K562 (cell line): ENCODE results near the gene SLC8A1. TPM values are rescaled to one million over a fixed set of nuclear protein-coding genes. Genes with fewer than 3 reads are reported as not detected.

Source experiments
- ATAC-seq: fragments of 200-7000 bp; cut with Tn5 transposase; 3 replicates; pipeline ENCODE4 v1.9.1; 2020; ENCODE audit warnings: moderate library complexity
- BruUV-seq: library from RNA; stranded (reverse); fragments of 400-500 nt; replicated peaks from 2 replicates; lab custom pipeline; 2021; lab: Mats Ljungman, UMichigan
- CTCF ChIA-PET: fragments of 300-600 bp; formaldehyde crosslinking; extraction: SDS; loops from one replicate; lab custom pipeline; 2021; ENCODE audit warnings: low intra/inter-chr PET ratio; lab: Yijun Ruan, JAX
- POLR2A ChIA-PET: fragments of 300-600, 350-650 bp; sonication (Branson Sonifier 250); formaldehyde crosslinking; extraction: SDS; loops from one replicate; lab custom pipeline; 2021; ENCODE audit warnings: antibody characterized with exemption, inconsistent platforms; lab: Yijun Ruan, JAX
- DNase-seq, 4 experiments: peaks; one replicate each; pipeline versions ENCODE4 v3.0.0 to v3.0.0-alpha.2; 2011 to 2018; ENCODE audit warnings: low spot score in 3 of 4, mixed read lengths in 3 of 4; ENCODE audit errors: extremely low read depth in 1 of 4
- FAIRE-seq: peaks from 2 replicates; lab custom pipeline; 2011; peaks lifted over from hg19 to GRCh38; lab: Jason Lieb, UNC
- H2AFZ ChIP-seq: 2 replicates; pipeline ENCODE4 v1.6.0; 2011; ENCODE audit warnings: low read depth, low read length, control low read depth, inconsistent platforms
- H3K27ac ChIP-seq: fragments of 200-600 bp; 3 replicates; pipeline ENCODE4 v1.8.0; 2011; ENCODE audit warnings: low read depth, mild to moderate bottlenecking, control low read depth, inconsistent platforms, low read length, moderate library complexity, mixed read lengths; ENCODE audit errors: extremely low read depth
- H3K27me3 ChIP-seq, 2 experiments: fragments of 300-600 bp in 1 of 2; 2 replicates in 1 of 2; 3 replicates in 1 of 2; pipeline versions ENCODE4 v1.6.0 to v1.8.0; 2011; ENCODE audit warnings: inconsistent platforms in 2 of 2, low read length in 2 of 2, mild to moderate bottlenecking in 1 of 2, mixed read lengths in 1 of 2, moderate library complexity in 1 of 2; ENCODE audit not compliant: control insufficient read depth in 2 of 2, insufficient read depth in 2 of 2
- H3K36me3 ChIP-seq: fragments of 300-600 bp; 3 replicates; pipeline ENCODE4 v1.8.0; 2011; ENCODE audit warnings: mild to moderate bottlenecking, low read length, inconsistent platforms; ENCODE audit not compliant: control insufficient read depth, insufficient read depth
- H3K4me1 ChIP-seq, 2 experiments: fragments of 200-600 bp in 1 of 2; replicated peaks in 1 of 2; 2 replicates in 1 of 2; 3 replicates in 1 of 2; pipeline versions ENCODE4 v1.5.1 to v1.8.0; 2011; ENCODE audit warnings: inconsistent platforms in 2 of 2, low read length in 2 of 2, mild to moderate bottlenecking in 1 of 2, mixed read lengths in 1 of 2, moderate library complexity in 1 of 2; ENCODE audit not compliant: control insufficient read depth in 2 of 2, insufficient read depth in 2 of 2
- H3K4me2 ChIP-seq: 2 replicates; pipeline ENCODE4 v1.6.1; 2011; ENCODE audit warnings: low read length, control low read depth, inconsistent platforms, mixed read lengths; ENCODE audit not compliant: insufficient read depth
- H3K4me3 ChIP-seq: fragments of 200-600 bp; sonication (generic), shearing (Covaris generic); 2 replicates; pipeline ENCODE4 v1.5.1; 2016; ENCODE audit warnings: control low read depth, inconsistent platforms
- H3K79me2 ChIP-seq: fragments of 200-600 bp; 3 replicates; pipeline ENCODE4 v1.8.0; 2011; ENCODE audit warnings: low read length, inconsistent platforms; ENCODE audit not compliant: control insufficient read depth, insufficient read depth
- H3K9ac ChIP-seq, 2 experiments: 2 replicates each; pipeline versions ENCODE4 v1.6.0 to v1.6.1; 2011; ENCODE audit warnings: low read depth in 2 of 2, low read length in 2 of 2, control low read depth in 1 of 2, inconsistent platforms in 1 of 2, mild to moderate bottlenecking in 1 of 2, mixed read lengths in 1 of 2; ENCODE audit not compliant: insufficient read depth in 1 of 2
- H3K9me1 ChIP-seq: one replicate; pipeline ENCODE4 v1.6.0; 2011; ENCODE audit warnings: inconsistent platforms, mild to moderate bottlenecking, low read length, moderate library complexity; ENCODE audit not compliant: control insufficient read depth, insufficient read depth
- H3K9me3 ChIP-seq: replicated peaks from 2 replicates; pipeline ENCODE4 v1.5.1; 2011; ENCODE audit warnings: low read depth, low read length, inconsistent platforms; ENCODE audit not compliant: control insufficient read depth, insufficient read depth
- H4K20me1 ChIP-seq: replicated peaks from 2 replicates; pipeline ENCODE4 v1.6.1; 2011; ENCODE audit warnings: low read length, inconsistent platforms, mixed read lengths; ENCODE audit not compliant: control insufficient read depth, insufficient read depth
- CBFB ChIP-seq: sonication (generic); formaldehyde crosslinking; IDR thresholded peaks from 2 replicates; pipeline ENCODE4 v1.4.0; 2020; ENCODE audit warnings: mild to moderate bottlenecking, missing genetic modification reagents
- CBX3 ChIP-seq, 2 experiments: IDR thresholded peaks; 1 replicate in 1 of 2; 2 replicates in 1 of 2; pipeline ENCODE4 v1.6.1; 2012; ENCODE audit warnings: inconsistent platforms in 2 of 2, low read length in 2 of 2, borderline replicate concordance in 1 of 2, control low read depth in 1 of 2
- FOSL1 ChIP-seq: fragments of 200-800 bp; sonication (Bioruptor generic); conservative IDR thresholded peaks from 2 replicates; pipeline ENCODE4 v1.6.1; 2016; ENCODE audit warnings: missing genetic modification characterization, missing compliant biosample characterization
- HIVEP1 ChIP-seq: fragments of 250-450 bp; sonication (Bioruptor Pico); IDR thresholded peaks from 2 replicates; pipeline ENCODE4 v1.4.0; 2020; ENCODE audit warnings: mild to moderate bottlenecking
- MYBL2 ChIP-seq, 2 experiments: fragments of 450-650 bp in 1 of 2; sonication (generic) in 1 of 2; formaldehyde crosslinking in 1 of 2; IDR thresholded peaks; 2 replicates each; pipeline versions ENCODE4 v1.6.1 to v1.8.1; 2017 to 2022; ENCODE audit warnings: borderline replicate concordance in 1 of 2, inconsistent platforms in 1 of 2, low read depth in 1 of 2, mild to moderate bottlenecking in 1 of 2, missing genetic modification reagents in 1 of 2, moderate library complexity in 1 of 2
- NFIC ChIP-seq: fragments of 450-650 bp; IDR thresholded peaks from 2 replicates; pipeline ENCODE4 v1.6.1; 2017; ENCODE audit warnings: mild to moderate bottlenecking, inconsistent platforms
- PML ChIP-seq: IDR thresholded peaks from 2 replicates; pipeline ENCODE4 v1.6.1; 2012; ENCODE audit warnings: low read length, inconsistent platforms
- RCOR1 ChIP-seq, 2 experiments: IDR thresholded peaks; 2 replicates each; pipeline ENCODE4 v1.6.1; 2012; ENCODE audit warnings: low read depth in 2 of 2, low read length in 2 of 2, borderline replicate concordance in 1 of 2, improper control_type of control experiment in 1 of 2
- THRA ChIP-seq: fragments of 450-650 bp; IDR thresholded peaks from 2 replicates; pipeline ENCODE4 v1.6.1; 2017; ENCODE audit warnings: mild to moderate bottlenecking, moderate library complexity
- ZBTB17 ChIP-seq: fragments of 450-650 bp; formaldehyde crosslinking; IDR thresholded peaks from 2 replicates; pipeline ENCODE4 v1.4.0; 2020; ENCODE audit warnings: mild to moderate bottlenecking
- ZNF282 ChIP-seq: sonication (generic); formaldehyde crosslinking; IDR thresholded peaks from 2 replicates; pipeline ENCODE4 v1.8.1; 2023; ENCODE audit warnings: missing genetic modification reagents
- WGBS: fragments of 100-300 bp; shearing (Covaris generic); methylation state at CpG from one replicate; pipeline ENCODE4 v1.1.6; 2016; ENCODE audit warnings: low coverage, mixed read lengths; ENCODE audit not compliant: insufficient coverage; ENCODE audit errors: missing lambda C conversion rate; 5-methylcytosine and 5-hydroxymethylcytosine counted together
- in situ Hi-C: fragments of 300-500 bp; cut with MboI; formaldehyde crosslinking; loops from 4 replicates; pipeline ENCODE4 v1.15.0; 2018; ENCODE audit warnings: inconsistent platforms, mixed read lengths
- intact Hi-C: fragments of 100-400 bp; cut with micrococcal nuclease; formaldehyde crosslinking; loops from 2 replicates; pipeline ENCODE4 v1.14.2; 2022
- polyA plus RNA-seq, 8 experiments: library from polyadenylated mRNA; depleted of rRNA in 4 of 8; stranded (reverse) in 5 of 8; unstranded in 3 of 8; fragments of >200 nt; fragmentation: Nextera tagmentation in 2 of 8; fragmentation: Illumina TruSeq in 1 of 8; extraction: Ambion mirVana in 2 of 8; extraction: Trizol in 1 of 8; gene quantifications; 2 replicates each; pipeline versions ENCODE4 v1.2.1 to v1.2.3, GENCODE V29; 2011 to 2014; ENCODE audit warnings: inconsistent platforms in 1 of 8, missing spikeins in 1 of 8
- total RNA-seq, 7 experiments: library from RNA; depleted of rRNA in 6 of 7; stranded (reverse); fragments of >200 nt in 6 of 7; fragmentation: Illumina TruSeq in 2 of 7; extraction: Trizol in 2 of 7; gene quantifications; 2 replicates each; pipeline versions ENCODE4 v1.2.1 to v1.2.3, GENCODE V29; 2011 to 2021; ENCODE audit warnings: low replicate concordance in 1 of 7

Gene SLC8A1
- total and polyA plus RNA-seq, 9 of the 15 experiments (the other 6 are each of a cell fraction or from before 2014, with no cell fraction given), result not detected

- Histone ChIP-seq H2AFZ (no peak overlapping the region), H3K79me2 (no peaks in the 10 kb centered on the region), H3K4me1 (no peaks in the 10 kb centered on the region), H3K36me3 (no peaks in the 10 kb centered on the region), H3K27ac (no peak overlapping the region), H3K4me3 (no peak overlapping the region), H3K27me3 (no peaks in the 10 kb centered on the region), H4K20me1 (no peaks in the 10 kb centered on the region), H3K9me3 (no peaks in the 10 kb centered on the region; the same call in 1 of the 2 replicates), H3K9me1 (no peaks in the 10 kb centered on the region), H3K9ac (no peak overlapping the region), H3K4me2 (no peak overlapping the region)
- BruUV-seq, result no TSS peak
- FAIRE-seq (no peak), ATAC-seq (no peak), DNase-seq (no peak)
- 4% methylated on average over 5 of the region's 5 CpGs for WGBS
- intact Hi-C loops (no loop called here), in situ Hi-C loops (no loop called here)
- POLR2A ChIA-PET, result no interaction called here
- CTCF ChIA-PET, result no interaction called here
- TF ChIP-seq HIVEP1 (no peak), FOSL1 (tag) (no peak)
Observed at GRCh38 chr2:40477361-40477760, 25.5 kb upstream of the SLC8A1 start.

- no peak for DNase-seq
- ChIA-PET POLR2A (no interaction called here), CTCF (no interaction called here)
- Histone ChIP-seq H3K36me3 (no peaks in the 10 kb centered on the region), H3K9me3 (no peaks in the 10 kb centered on the region; the same call in 1 of the 2 replicates), H3K27ac (no peak overlapping the region), H4K20me1 (no peaks in the 10 kb centered on the region), H3K27me3 (no peaks in the 10 kb centered on the region), H3K4me1 (no peaks in the 10 kb centered on the region), H3K9me1 (no peaks in the 10 kb centered on the region), H2AFZ (no peak overlapping the region), H3K79me2 (no peaks in the 10 kb centered on the region), H3K9ac (no peak overlapping the region), H3K4me3 (no peak overlapping the region), H3K4me2 (no peak overlapping the region)
- no peak for ATAC-seq
- BruUV-seq, result no TSS peak
- in situ Hi-C loops (no loop called here), intact Hi-C loops (no loop called here)
- WGBS, result 0% methylated on average over 1 of the region's 1 CpG
- no peak for FAIRE-seq
- no peak for TF ChIP-seq ZBTB17 (CRISPR knock-in tag)
- no peak for TF ChIP-seq CBX3 (IDR thresholded peaks at IDR 0.05; ENCODE audit: borderline replicate concordance in 1 of 2, low read length in 2 of 2)
- no peak for TF ChIP-seq RCOR1 (IDR thresholded peaks at IDR 0.05; ENCODE audit: borderline replicate concordance in 1 of 2, low read depth in 2 of 2, low read length in 2 of 2)
- no peak for TF ChIP-seq THRA
- TF ChIP-seq NFIC, result no peak
- TF ChIP-seq MYBL2 (IDR thresholded peaks at IDR 0.05; ENCODE audit: low read depth), result no peak
- no peak for TF ChIP-seq MYBL2 (CRISPR knock-in tag; IDR thresholded peaks at IDR 0.05; ENCODE audit: borderline replicate concordance)
- no peak for TF ChIP-seq CBFB (CRISPR knock-in tag)
- no peak for TF ChIP-seq PML
- no peak for TF ChIP-seq ZNF282 (CRISPR knock-in tag)
Observed at GRCh38 chr2:40476436-40476835, 24.5 kb upstream of the SLC8A1 start.
